ENCODE data around the gene HDHD5.

DNA sequence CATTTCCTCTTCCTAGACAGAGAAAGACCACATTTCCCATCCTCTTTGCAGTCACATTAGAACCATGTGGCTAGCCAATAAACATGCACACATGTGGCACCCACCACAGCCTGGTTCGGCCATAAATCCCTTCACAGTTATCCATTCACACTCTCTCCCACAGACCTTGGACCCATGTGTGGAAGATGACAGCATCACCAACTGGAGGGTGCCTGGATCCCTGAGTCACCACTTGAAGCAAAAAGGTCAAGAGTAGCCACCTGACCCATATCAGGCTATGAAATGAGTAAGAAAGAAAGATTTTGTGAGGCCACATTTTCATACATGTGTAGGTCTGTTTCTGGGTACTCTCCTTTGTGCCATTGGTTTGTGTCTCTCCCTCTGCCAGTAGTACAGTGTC is 28.9 kb downstream of the HDHD5 start:
- TF ChIP-seq CTCF (IDR thresholded peaks at IDR 0.05) (no peak), POLR2A (IDR thresholded peaks at IDR 0.05) (no peak)

Data from thyroid gland (tissue), 4 donors.